Ascending aorta (tissue), 2 donors: ENCODE data around the gene RGPD8. TPM values are rescaled to one million over a fixed set of nuclear protein-coding genes. Genes with fewer than 3 reads are reported as not detected.
"Not testable (repeated sequence)": the region's sequence is repeated elsewhere in the genome, so short reads cannot be mapped to it uniquely, and the experiment has no call there.

Experiments used
- DNase-seq, 2 donors: peaks; one replicate each; pipeline ENCODE4 v3.0.0-alpha.2; 2019; ENCODE audit warnings: low spot score in 2 of 2
- H3K27ac ChIP-seq, 2 donors: fragments of 200-600 bp; sonication (generic); one replicate each; pipeline ENCODE4 v1.5.1; 2016 to 2017; ENCODE audit warnings: mild to moderate bottlenecking in 1 of 2
- H3K27me3 ChIP-seq: fragments of 200-600 bp; sonication (generic); one replicate; pipeline ENCODE4 v1.5.1; 2017
- H3K36me3 ChIP-seq, 2 donors: fragments of 200-600 bp; sonication (generic); one replicate each; pipeline ENCODE4 v1.5.1; 2016
- H3K4me1 ChIP-seq, 2 donors: fragments of 200-600 bp; sonication (generic); one replicate each; pipeline ENCODE4 v1.5.1; 2016 to 2017; ENCODE audit warnings: mild to moderate bottlenecking in 1 of 2
- H3K4me3 ChIP-seq, 2 donors: fragments of 200-600 bp; sonication (generic); one replicate each; pipeline ENCODE4 v1.5.1; 2016 to 2017; ENCODE audit warnings: mild to moderate bottlenecking in 1 of 2
- H3K9me3 ChIP-seq, 2 donors: fragments of 200-600 bp; sonication (generic); one replicate each; pipeline ENCODE4 v1.5.1; 2016
- CTCF ChIP-seq, 3 experiments: fragments of 200-600 bp in 2 of 3; fragments of 450-650 bp in 1 of 3; sonication (generic) in 2 of 3; IDR thresholded peaks; one replicate each; pipeline ENCODE4 v1.5.1; 2016 to 2019; ENCODE audit warnings: antibody characterized with exemption in 3 of 3, mild to moderate bottlenecking in 1 of 3, moderate library complexity in 1 of 3
- intact Hi-C: fragments of 100-400 bp; cut with DNase I; formaldehyde crosslinking; loops from one replicate; pipeline ENCODE4 v1.15.1; 2023
- total RNA-seq: library from RNA; depleted of rRNA; stranded (reverse); fragments of >200 nt; gene quantifications from one replicate; pipeline ENCODE4 v1.1.0, GENCODE V29; 2016

RGPD8 gene
- total RNA-seq, 1 donor from 2014 or later, result 8.2 TPM

DNA sequence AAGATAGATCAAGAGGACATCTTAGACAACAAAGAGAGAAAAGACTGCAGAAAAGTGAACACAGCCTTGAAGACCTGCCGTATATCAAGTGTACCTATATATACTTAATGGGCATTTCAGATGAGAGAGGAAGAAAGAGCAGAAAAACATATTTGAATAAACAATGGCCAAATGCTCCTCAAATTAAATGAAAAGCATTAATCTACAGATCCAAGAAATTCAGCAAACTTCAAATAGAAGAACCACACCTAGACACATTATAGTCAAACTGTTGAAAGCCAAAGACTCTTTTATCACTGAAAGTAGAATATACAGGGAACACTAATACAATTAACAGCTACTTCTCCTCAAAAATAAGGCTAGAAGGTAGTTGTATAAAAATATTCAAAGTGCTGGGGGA, 29.8 kb upstream of the RGPD8 start:
- H3K27ac ChIP-seq, result no peak overlapping the region
- TF ChIP-seq CTCF (IDR thresholded peaks at IDR 0.05), result no peak
- intact Hi-C loops, result no loop called here
- DNase-seq, result no peak
- no peaks in the 10 kb centered on the region for H3K27me3 ChIP-seq
- H3K4me3 ChIP-seq, result no peak overlapping the region
- H3K4me1 ChIP-seq, result no peaks in the 10 kb centered on the region
- no peaks in the 10 kb centered on the region for H3K36me3 ChIP-seq
- no peaks in the 10 kb centered on the region for H3K9me3 ChIP-seq

GRCh38 chr2:112462178-112462577, 28.7 kb upstream of the RGPD8 start:
- Histone ChIP-seq H3K27ac (no peak overlapping the region), H3K36me3 (no peaks in the 10 kb centered on the region), H3K4me3 (no peak overlapping the region), H3K27me3 (no peaks in the 10 kb centered on the region), H3K4me1 (no peaks in the 10 kb centered on the region), H3K9me3 (no peaks in the 10 kb centered on the region)
- no peak for TF ChIP-seq CTCF (IDR thresholded peaks at IDR 0.05)
- intact Hi-C loops, result no loop called here
- DNase-seq, result no peak

- no peak for TF ChIP-seq CTCF (IDR thresholded peaks at IDR 0.05)
- Histone ChIP-seq H3K27ac (no peak overlapping the region), H3K4me3 (no peak overlapping the region), H3K27me3 (no peaks in the 10 kb centered on the region), H3K4me1 (no peaks in the 10 kb centered on the region), H3K9me3 (no peaks in the 10 kb centered on the region), H3K36me3 (no peaks in the 10 kb centered on the region)
- intact Hi-C loops, result no loop called here
- DNase-seq, result no peak
These were observed 25.9 kb upstream of the RGPD8 start for GRCh38 chr2:112459372-112459771.

DNA sequence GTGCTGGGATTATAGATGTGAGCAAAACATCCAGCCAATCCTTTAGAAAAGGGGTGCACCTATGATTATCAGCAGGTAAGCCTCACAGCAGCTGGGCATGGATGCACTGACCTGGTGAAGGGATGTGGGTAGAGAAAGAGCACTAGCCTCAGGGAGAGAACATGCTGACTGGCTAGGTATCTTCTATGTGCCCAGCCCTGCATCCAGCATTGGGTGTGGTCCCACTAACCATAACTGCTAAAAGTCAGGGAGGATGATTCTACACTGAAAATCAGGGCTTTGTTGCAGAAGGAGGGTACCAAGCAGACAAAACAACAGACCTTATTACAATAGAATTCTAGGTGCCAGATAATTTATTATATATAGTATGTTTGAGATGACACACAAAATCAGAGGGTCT, 21.1 kb upstream of the RGPD8 start:
- no peaks in the 10 kb centered on the region for H3K36me3 ChIP-seq
- no peak overlapping the region for H3K27ac ChIP-seq
- no peak for TF ChIP-seq CTCF (IDR thresholded peaks at IDR 0.05)
- H3K4me1 ChIP-seq, result no peaks in the 10 kb centered on the region
- no peak overlapping the region for H3K4me3 ChIP-seq
- no peak for DNase-seq
- no peaks in the 10 kb centered on the region for H3K27me3 ChIP-seq
- intact Hi-C loops, result no loop called here
- H3K9me3 ChIP-seq, result no peaks in the 10 kb centered on the region

DNA sequence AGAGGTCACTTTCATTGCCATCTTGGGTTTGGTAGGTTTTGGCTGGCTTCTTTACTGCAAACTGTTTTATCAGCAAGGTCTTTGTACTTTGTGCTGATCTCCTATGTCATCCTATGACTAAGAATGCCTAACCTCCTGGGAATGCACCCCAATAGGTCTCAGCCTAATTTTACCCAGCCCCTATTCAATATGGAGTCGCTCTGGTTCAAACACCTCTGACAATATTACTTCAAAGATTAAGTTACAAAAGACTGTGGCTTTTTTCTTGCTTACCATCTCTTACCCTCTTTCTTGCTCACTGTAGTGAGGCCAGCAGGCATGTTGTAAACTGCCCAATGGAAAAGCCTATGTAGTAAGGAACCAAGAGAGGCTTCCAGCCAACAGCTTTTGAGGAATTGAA, 17.9 kb upstream of the RGPD8 start:
- DNase-seq, result no peak
- H3K4me1 ChIP-seq, result no peaks in the 10 kb centered on the region
- TF ChIP-seq CTCF (IDR thresholded peaks at IDR 0.05), result no peak
- no peaks in the 10 kb centered on the region for H3K36me3 ChIP-seq
- H3K4me3 ChIP-seq, result no peak overlapping the region
- H3K27ac ChIP-seq, result no peak overlapping the region
- intact Hi-C loops, result no loop called here
- no peaks in the 10 kb centered on the region for H3K9me3 ChIP-seq
- no peaks in the 10 kb centered on the region for H3K27me3 ChIP-seq

DNA sequence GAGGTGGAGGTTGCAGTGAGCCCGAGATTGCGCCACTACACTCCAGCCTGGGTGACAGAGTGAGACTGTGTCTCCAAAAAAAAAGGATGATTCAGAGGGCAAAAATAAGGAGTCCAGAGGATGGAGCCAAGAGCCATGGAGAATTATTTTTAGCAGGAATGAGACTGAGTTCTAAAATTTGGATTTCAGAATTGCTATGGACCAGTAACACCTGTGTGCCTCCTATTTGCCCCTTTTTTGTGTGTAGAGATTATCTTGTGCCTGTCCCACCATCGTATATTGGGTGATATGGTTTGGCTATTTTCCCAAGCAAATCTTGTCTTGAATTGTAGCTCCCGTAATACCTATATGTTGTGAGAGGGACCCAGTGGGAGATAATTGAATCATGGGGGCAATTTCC, 16.4 kb upstream of the RGPD8 start:
- H3K36me3 ChIP-seq, result no peaks in the 10 kb centered on the region
- H3K4me1 ChIP-seq, result no peaks in the 10 kb centered on the region
- intact Hi-C loops, result no loop called here
- no peak overlapping the region for H3K4me3 ChIP-seq
- H3K27me3 ChIP-seq, result no peaks in the 10 kb centered on the region
- H3K27ac ChIP-seq, result no peak overlapping the region
- H3K9me3 ChIP-seq, result no peaks in the 10 kb centered on the region
- DNase-seq, result no peak
- TF ChIP-seq CTCF (IDR thresholded peaks at IDR 0.05), result no peak

DNA sequence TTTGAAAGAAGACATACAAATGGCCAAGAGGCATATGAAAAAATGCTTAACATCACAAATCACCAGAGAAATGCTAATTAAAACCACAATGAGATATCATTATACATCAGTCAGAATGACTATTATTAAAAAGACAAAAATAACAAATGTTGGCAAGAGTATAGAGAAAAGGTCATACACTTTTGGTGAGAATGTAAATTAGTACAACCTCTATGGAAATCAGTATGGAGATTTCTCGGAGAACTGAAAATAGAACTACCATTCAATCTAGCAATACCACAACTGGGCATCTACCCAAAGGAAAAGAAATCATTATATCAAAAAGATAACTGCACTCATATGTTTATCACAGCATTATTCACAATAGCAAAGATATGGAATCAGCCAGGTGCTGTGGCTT, 10.8 kb upstream of the RGPD8 start:
- H3K27ac ChIP-seq, intact Hi-C loops: not testable (repeated sequence)

DNA sequence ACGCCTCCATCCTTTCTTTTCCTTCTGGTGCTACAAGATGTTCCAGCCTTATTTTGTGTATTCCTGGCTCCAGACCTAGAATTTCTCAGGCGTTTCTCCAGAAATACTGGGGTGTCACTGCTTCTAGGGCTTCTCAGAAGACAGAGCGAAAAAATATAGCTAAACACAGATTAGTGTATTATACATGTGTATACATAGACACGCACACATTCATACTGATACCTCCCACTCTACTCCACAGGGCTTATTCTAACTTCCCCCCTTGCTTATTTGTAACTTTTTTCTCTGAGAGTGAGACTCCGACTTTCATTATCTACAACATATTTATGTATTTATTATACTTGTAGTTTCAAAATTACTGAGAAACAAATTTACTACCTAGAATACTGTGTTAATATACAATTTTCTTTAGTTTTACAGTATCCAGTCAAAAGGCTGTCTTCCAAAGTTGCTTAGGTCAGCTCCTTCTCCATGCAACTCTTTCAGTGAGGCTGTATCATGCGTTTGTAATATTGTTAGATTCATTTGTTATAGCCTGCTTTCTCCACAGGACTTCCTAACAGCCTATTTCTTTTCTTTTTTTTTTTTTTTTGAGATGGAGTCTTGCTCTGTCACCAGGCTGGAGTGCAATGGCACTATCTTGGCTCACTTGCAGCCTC, 5.3 kb upstream of the RGPD8 start:
- H3K9me3 ChIP-seq, H3K36me3 ChIP-seq, H3K4me3 ChIP-seq, intact Hi-C loops, H3K27me3 ChIP-seq, H3K27ac ChIP-seq, H3K4me1 ChIP-seq, DNase-seq: not testable (repeated sequence)

More for the DNA sequence above, 10.8 kb upstream of the RGPD8 start:
- H3K9me3 ChIP-seq, H3K4me1 ChIP-seq, H3K27me3 ChIP-seq, H3K36me3 ChIP-seq, H3K4me3 ChIP-seq, DNase-seq: not testable (repeated sequence)
